ENCODE results near the gene VWC2L. TPM values are rescaled to one million over a fixed set of nuclear protein-coding genes. Genes with fewer than 3 reads are reported as not detected.

The VWC2L gene
- total and polyA plus RNA-seq, 7 donors: 0.28 TPM; not detected in 6

DNA sequence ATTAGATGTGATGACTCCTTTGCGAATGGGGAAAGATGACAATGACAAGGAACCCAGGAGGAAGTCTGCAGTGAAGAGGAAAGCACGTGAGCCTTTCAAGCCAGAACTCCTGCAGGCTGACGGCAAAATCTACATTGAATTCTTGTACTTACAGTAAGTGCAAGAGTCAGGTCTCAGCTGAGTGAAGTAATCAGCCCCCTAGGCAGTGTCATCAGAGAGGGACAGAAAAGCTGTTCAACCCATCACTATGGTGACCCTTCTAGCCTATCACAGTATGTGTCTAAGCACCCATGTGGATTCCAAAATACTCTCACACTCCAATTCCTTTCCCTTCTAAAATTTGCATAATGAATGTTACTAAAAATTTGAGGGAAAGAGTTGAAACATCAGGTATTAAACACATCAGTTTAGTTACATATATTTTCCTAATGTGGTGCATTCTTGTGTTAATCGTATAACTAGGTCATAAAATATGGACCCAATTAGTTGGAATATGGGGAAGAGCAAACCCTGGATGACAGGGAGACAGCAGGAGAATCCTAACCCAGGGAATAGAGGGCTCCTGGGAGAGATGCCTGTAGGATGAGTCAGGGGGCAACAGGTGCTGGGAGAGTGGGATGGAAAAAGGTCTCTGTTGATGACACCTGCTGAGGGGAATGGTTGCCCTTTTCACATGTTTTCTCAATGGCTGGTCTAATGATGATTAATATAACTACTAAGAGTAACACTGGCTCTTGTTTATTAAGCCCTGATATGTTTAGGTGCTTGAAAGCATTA, 39.5 kb downstream of the VWC2L start:
- WGBS, 2 donors: 82 to 86% methylated on average over 4 of the region's 4 CpGs
- H3K36me3 ChIP-seq: no peaks in the 10 kb centered on the region
- no peak overlapping the region for H3K4me3 ChIP-seq
- H3K27me3 ChIP-seq: no peaks in the 10 kb centered on the region
- H3K9me3 ChIP-seq: peaks cover 0 to 4% (median 0%) of the 10 kb centered on the region in 4 donors
- H3K27ac ChIP-seq: no peak overlapping the region
- H3K4me1 ChIP-seq: no peaks in the 10 kb centered on the region
- intact Hi-C loops (cut with DNase I): no loop called here
- TF ChIP-seq POLR2A (IDR thresholded peaks at IDR 0.05) (no peak), POLR2AphosphoS5 (IDR thresholded peaks at IDR 0.05) (no peak), EP300 (IDR thresholded peaks at IDR 0.05) (no peak)
- TF ChIP-seq, protein P1, sequence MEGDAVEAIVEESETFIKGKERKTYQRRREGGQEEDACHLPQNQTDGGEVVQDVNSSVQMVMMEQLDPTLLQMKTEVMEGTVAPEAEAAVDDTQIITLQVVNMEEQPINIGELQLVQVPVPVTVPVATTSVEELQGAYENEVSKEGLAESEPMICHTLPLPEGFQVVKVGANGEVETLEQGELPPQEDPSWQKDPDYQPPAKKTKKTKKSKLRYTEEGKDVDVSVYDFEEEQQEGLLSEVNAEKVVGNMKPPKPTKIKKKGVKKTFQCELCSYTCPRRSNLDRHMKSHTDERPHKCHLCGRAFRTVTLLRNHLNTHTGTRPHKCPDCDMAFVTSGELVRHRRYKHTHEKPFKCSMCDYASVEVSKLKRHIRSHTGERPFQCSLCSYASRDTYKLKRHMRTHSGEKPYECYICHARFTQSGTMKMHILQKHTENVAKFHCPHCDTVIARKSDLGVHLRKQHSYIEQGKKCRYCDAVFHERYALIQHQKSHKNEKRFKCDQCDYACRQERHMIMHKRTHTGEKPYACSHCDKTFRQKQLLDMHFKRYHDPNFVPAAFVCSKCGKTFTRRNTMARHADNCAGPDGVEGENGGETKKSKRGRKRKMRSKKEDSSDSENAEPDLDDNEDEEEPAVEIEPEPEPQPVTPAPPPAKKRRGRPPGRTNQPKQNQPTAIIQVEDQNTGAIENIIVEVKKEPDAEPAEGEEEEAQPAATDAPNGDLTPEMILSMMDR (IDR thresholded peaks at IDR 0.05): no peak
- DNase-seq: no peak

DNA sequence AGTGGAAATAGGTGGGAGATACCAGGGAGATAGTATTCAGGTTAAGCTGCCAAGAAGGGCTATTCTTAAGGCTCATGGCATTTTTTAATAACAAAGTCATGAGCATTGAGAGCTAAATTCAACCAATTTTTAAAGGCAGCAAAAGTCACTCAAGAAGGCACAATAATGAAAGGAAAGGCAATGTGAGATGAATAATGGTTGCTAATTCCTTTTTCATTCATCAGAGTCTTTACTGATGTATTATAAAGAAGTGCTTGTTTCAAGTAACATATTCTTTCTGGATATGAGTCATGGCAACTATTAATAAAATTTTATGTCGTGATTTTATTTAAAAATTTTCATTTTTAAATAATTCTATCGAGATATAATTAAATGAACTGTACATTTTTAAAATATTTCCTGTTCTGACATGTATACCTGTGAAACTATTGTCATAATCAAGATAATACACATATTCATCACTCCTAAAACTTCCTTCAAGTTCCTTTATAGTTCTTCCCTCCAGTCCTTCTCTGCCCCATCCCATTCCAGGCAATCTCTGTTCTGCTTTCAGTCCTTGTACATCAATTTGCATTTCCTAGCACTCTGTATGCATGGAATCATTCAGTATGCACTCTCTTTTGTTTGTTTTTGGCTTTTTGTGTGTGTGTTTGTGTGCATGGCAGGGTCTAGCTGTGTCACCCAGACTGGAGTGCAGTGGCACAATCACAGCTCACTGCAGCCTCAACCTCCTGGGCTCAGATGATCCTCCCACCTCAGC, 40.8 kb downstream of the VWC2L start:
- no peak overlapping the region for H3K27ac ChIP-seq
- TF ChIP-seq EP300 (IDR thresholded peaks at IDR 0.05): no peak
- TF ChIP-seq, protein P1 (IDR thresholded peaks at IDR 0.05): no peak
- no peak for TF ChIP-seq POLR2A (IDR thresholded peaks at IDR 0.05)
- no peak for TF ChIP-seq POLR2AphosphoS5 (IDR thresholded peaks at IDR 0.05)
- 56 to 63% methylated on average over 2 of the region's 2 CpGs for WGBS, 2 donors
- no peak for DNase-seq
- peaks cover 0 to 4% (median 0%) of the 10 kb centered on the region in 4 donors for H3K9me3 ChIP-seq
- H3K4me1 ChIP-seq: no peaks in the 10 kb centered on the region
- intact Hi-C loops (cut with DNase I): no loop called here
- no peaks in the 10 kb centered on the region for H3K36me3 ChIP-seq
- H3K27me3 ChIP-seq: no peaks in the 10 kb centered on the region
- H3K4me3 ChIP-seq: no peak overlapping the region

DNA sequence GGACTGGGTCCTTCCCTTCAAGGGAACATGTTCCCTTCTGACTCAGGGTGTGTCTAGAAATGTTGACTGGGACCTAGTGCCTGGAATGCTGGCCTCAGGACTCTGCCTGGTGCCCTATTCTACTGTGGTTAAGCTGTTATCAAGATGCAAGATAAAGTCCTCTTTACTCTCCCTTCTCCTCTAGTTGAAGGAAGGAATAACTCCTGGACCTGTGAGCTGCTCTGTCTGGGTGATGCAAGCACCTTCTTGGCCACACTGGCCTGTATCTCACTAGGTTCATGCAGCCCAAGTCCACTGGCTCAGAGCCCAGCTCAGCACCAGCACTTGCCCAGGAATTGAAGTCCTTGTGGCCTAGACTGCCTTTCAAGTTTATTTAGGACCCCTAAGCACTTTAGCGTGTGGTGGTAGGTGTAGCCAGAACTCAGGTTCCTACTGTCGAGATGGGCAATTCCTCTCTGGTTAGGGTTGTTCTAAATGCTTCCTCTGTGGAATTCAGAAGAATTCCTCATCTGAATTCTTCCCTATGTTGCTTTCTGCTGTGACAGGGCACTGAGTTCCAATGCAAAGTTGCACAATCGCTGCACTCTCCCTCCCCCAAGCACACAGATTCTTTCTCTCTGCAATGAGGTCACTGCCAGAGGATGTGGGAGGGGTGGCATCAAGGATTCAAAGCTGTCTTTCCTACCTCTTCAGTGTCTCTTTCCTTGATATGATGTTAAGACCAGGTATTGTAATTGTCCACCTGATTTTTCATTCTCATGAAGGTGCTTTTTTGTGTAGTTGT, 54.7 kb downstream of the VWC2L start:
- DNase-seq: no peak

DNA sequence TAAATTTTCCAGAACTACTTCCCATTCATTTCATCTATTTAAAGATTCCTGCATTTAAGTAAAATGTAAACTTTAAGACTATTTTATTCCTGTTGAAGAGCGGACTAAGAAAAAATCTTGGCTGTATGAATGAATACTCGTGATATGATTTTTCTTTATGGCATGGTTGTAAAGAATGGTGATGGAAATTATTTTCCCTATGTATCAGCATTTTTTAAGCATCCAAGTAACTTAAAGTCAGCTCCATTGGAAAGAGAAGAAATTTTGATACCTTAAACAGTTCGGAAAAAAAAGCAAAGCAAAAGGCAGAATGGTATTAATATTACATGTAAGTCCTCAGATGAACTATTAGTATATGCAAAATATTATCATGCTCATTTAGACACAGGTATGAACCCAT, 58.9 kb downstream of the VWC2L start:
- TF ChIP-seq EP300 (IDR thresholded peaks at IDR 0.05) (no peak), POLR2AphosphoS5 (IDR thresholded peaks at IDR 0.05) (no peak), POLR2A (IDR thresholded peaks at IDR 0.05) (no peak)
- TF ChIP-seq, protein P1 (IDR thresholded peaks at IDR 0.05): no peak
- 90 to 92% methylated on average over 3 of the region's 3 CpGs for WGBS, 2 donors
- no peak overlapping the region for H3K27ac ChIP-seq
- H3K4me3 ChIP-seq: no peak overlapping the region
- H3K36me3 ChIP-seq: no peaks in the 10 kb centered on the region
- H3K27me3 ChIP-seq: no peaks in the 10 kb centered on the region
- H3K9me3 ChIP-seq: no peaks in the 10 kb centered on the region
- H3K4me1 ChIP-seq: no peaks in the 10 kb centered on the region
- intact Hi-C loops (cut with DNase I): no loop called here
- no peak for DNase-seq

More for the DNA sequence above, 54.7 kb downstream of the VWC2L start:
- 76 to 84% methylated on average over 3 of the region's 3 CpGs for WGBS, 2 donors
- H3K4me1 ChIP-seq: no peaks in the 10 kb centered on the region
- H3K4me3 ChIP-seq: no peak overlapping the region
- H3K27me3 ChIP-seq: no peaks in the 10 kb centered on the region
- intact Hi-C loops (cut with DNase I): no loop called here
- H3K27ac ChIP-seq: no peak overlapping the region
- H3K36me3 ChIP-seq: no peaks in the 10 kb centered on the region
- H3K9me3 ChIP-seq: no peaks in the 10 kb centered on the region
- TF ChIP-seq POLR2AphosphoS5 (IDR thresholded peaks at IDR 0.05): no peak
- TF ChIP-seq, protein P1 (IDR thresholded peaks at IDR 0.05): no peak
- TF ChIP-seq EP300 (IDR thresholded peaks at IDR 0.05): no peak
- no peak for TF ChIP-seq POLR2A (IDR thresholded peaks at IDR 0.05)

Data from sigmoid colon (tissue), 7 donors.